K562 (cell line): ENCODE results near the gene TRPC4AP. TPM values are rescaled to one million over a fixed set of nuclear protein-coding genes. Genes with fewer than 3 reads are reported as not detected.

Experiments
- ATAC-seq: fragments of 200-7000 bp; cut with Tn5 transposase; 3 replicates; pipeline ENCODE4 v1.9.1; 2020; ENCODE audit warnings: moderate library complexity
- BruUV-seq: library from RNA; stranded (reverse); fragments of 400-500 nt; replicated peaks from 2 replicates; lab custom pipeline; 2021; lab: Mats Ljungman, UMichigan
- CTCF ChIA-PET: fragments of 300-600 bp; formaldehyde crosslinking; extraction: SDS; loops from one replicate; lab custom pipeline; 2021; ENCODE audit warnings: low intra/inter-chr PET ratio; lab: Yijun Ruan, JAX
- POLR2A ChIA-PET: fragments of 300-600, 350-650 bp; sonication (Branson Sonifier 250); formaldehyde crosslinking; extraction: SDS; loops from one replicate; lab custom pipeline; 2021; ENCODE audit warnings: antibody characterized with exemption, inconsistent platforms; lab: Yijun Ruan, JAX
- DNase-seq, 4 experiments: peaks; one replicate each; pipeline versions ENCODE4 v3.0.0 to v3.0.0-alpha.2; 2011 to 2018; ENCODE audit warnings: low spot score in 3 of 4, mixed read lengths in 3 of 4; ENCODE audit errors: extremely low read depth in 1 of 4
- FAIRE-seq: peaks from 2 replicates; lab custom pipeline; 2011; peaks lifted over from hg19 to GRCh38; lab: Jason Lieb, UNC
- H2AFZ ChIP-seq: 2 replicates; pipeline ENCODE4 v1.6.0; 2011; ENCODE audit warnings: low read depth, low read length, control low read depth, inconsistent platforms
- H3K27ac ChIP-seq: fragments of 200-600 bp; 3 replicates; pipeline ENCODE4 v1.8.0; 2011; ENCODE audit warnings: low read depth, mild to moderate bottlenecking, control low read depth, inconsistent platforms, low read length, moderate library complexity, mixed read lengths; ENCODE audit errors: extremely low read depth
- H3K27me3 ChIP-seq, 2 experiments: fragments of 300-600 bp in 1 of 2; 2 replicates in 1 of 2; 3 replicates in 1 of 2; pipeline versions ENCODE4 v1.6.0 to v1.8.0; 2011; ENCODE audit warnings: inconsistent platforms in 2 of 2, low read length in 2 of 2, mild to moderate bottlenecking in 1 of 2, mixed read lengths in 1 of 2, moderate library complexity in 1 of 2; ENCODE audit not compliant: control insufficient read depth in 2 of 2, insufficient read depth in 2 of 2
- H3K36me3 ChIP-seq: fragments of 300-600 bp; 3 replicates; pipeline ENCODE4 v1.8.0; 2011; ENCODE audit warnings: mild to moderate bottlenecking, low read length, inconsistent platforms; ENCODE audit not compliant: control insufficient read depth, insufficient read depth
- H3K4me1 ChIP-seq, 2 experiments: fragments of 200-600 bp in 1 of 2; replicated peaks in 1 of 2; 2 replicates in 1 of 2; 3 replicates in 1 of 2; pipeline versions ENCODE4 v1.5.1 to v1.8.0; 2011; ENCODE audit warnings: inconsistent platforms in 2 of 2, low read length in 2 of 2, mild to moderate bottlenecking in 1 of 2, mixed read lengths in 1 of 2, moderate library complexity in 1 of 2; ENCODE audit not compliant: control insufficient read depth in 2 of 2, insufficient read depth in 2 of 2
- H3K4me2 ChIP-seq: 2 replicates; pipeline ENCODE4 v1.6.1; 2011; ENCODE audit warnings: low read length, control low read depth, inconsistent platforms, mixed read lengths; ENCODE audit not compliant: insufficient read depth
- H3K4me3 ChIP-seq: fragments of 200-600 bp; sonication (generic), shearing (Covaris generic); 2 replicates; pipeline ENCODE4 v1.5.1; 2016; ENCODE audit warnings: control low read depth, inconsistent platforms
- H3K79me2 ChIP-seq: fragments of 200-600 bp; 3 replicates; pipeline ENCODE4 v1.8.0; 2011; ENCODE audit warnings: low read length, inconsistent platforms; ENCODE audit not compliant: control insufficient read depth, insufficient read depth
- H3K9ac ChIP-seq, 2 experiments: 2 replicates each; pipeline versions ENCODE4 v1.6.0 to v1.6.1; 2011; ENCODE audit warnings: low read depth in 2 of 2, low read length in 2 of 2, control low read depth in 1 of 2, inconsistent platforms in 1 of 2, mild to moderate bottlenecking in 1 of 2, mixed read lengths in 1 of 2; ENCODE audit not compliant: insufficient read depth in 1 of 2
- H3K9me1 ChIP-seq: one replicate; pipeline ENCODE4 v1.6.0; 2011; ENCODE audit warnings: inconsistent platforms, mild to moderate bottlenecking, low read length, moderate library complexity; ENCODE audit not compliant: control insufficient read depth, insufficient read depth
- H3K9me3 ChIP-seq: replicated peaks from 2 replicates; pipeline ENCODE4 v1.5.1; 2011; ENCODE audit warnings: low read depth, low read length, inconsistent platforms; ENCODE audit not compliant: control insufficient read depth, insufficient read depth
- H4K20me1 ChIP-seq: replicated peaks from 2 replicates; pipeline ENCODE4 v1.6.1; 2011; ENCODE audit warnings: low read length, inconsistent platforms, mixed read lengths; ENCODE audit not compliant: control insufficient read depth, insufficient read depth
- ZNF512 ChIP-seq: IDR thresholded peaks from 2 replicates; pipeline ENCODE4 v1.6.1; 2016; ENCODE audit warnings: missing genetic modification characterization, missing compliant biosample characterization
- ZSCAN29 ChIP-seq: fragments of 450-650 bp; IDR thresholded peaks from 2 replicates; pipeline ENCODE4 v1.6.1; 2017
- WGBS: fragments of 100-300 bp; shearing (Covaris generic); methylation state at CpG from one replicate; pipeline ENCODE4 v1.1.6; 2016; ENCODE audit warnings: low coverage, mixed read lengths; ENCODE audit not compliant: insufficient coverage; ENCODE audit errors: missing lambda C conversion rate; 5-methylcytosine and 5-hydroxymethylcytosine counted together
- in situ Hi-C: fragments of 300-500 bp; cut with MboI; formaldehyde crosslinking; loops from 4 replicates; pipeline ENCODE4 v1.15.0; 2018; ENCODE audit warnings: inconsistent platforms, mixed read lengths
- intact Hi-C: fragments of 100-400 bp; cut with micrococcal nuclease; formaldehyde crosslinking; loops from 2 replicates; pipeline ENCODE4 v1.14.2; 2022
- polyA plus RNA-seq, 8 experiments: library from polyadenylated mRNA; depleted of rRNA in 4 of 8; stranded (reverse) in 5 of 8; unstranded in 3 of 8; fragments of >200 nt; fragmentation: Nextera tagmentation in 2 of 8; fragmentation: Illumina TruSeq in 1 of 8; extraction: Ambion mirVana in 2 of 8; extraction: Trizol in 1 of 8; gene quantifications; 2 replicates each; pipeline versions ENCODE4 v1.2.1 to v1.2.3, GENCODE V29; 2011 to 2014; ENCODE audit warnings: inconsistent platforms in 1 of 8, missing spikeins in 1 of 8
- total RNA-seq, 7 experiments: library from RNA; depleted of rRNA in 6 of 7; stranded (reverse); fragments of >200 nt in 6 of 7; fragmentation: Illumina TruSeq in 2 of 7; extraction: Trizol in 2 of 7; gene quantifications; 2 replicates each; pipeline versions ENCODE4 v1.2.1 to v1.2.3, GENCODE V29; 2011 to 2021; ENCODE audit warnings: low replicate concordance in 1 of 7

Gene TRPC4AP
- total and polyA plus RNA-seq, 9 of the 15 experiments (the other 6 are each of a cell fraction or from before 2014, with no cell fraction given), result 2.3 to 70.3 (median 33.3) TPM

GRCh38 chr20:34983089-34983820 is 109.4 kb downstream of the TRPC4AP start:
- H3K4me2 ChIP-seq, result no peak overlapping the region
- no peak for ATAC-seq
- intact Hi-C loops, result no loop called here
- in situ Hi-C loops, result no loop called here
- H3K9me1 ChIP-seq, result no peaks in the 10 kb centered on the region
- no peak for DNase-seq
- 23% methylated on average over 5 of the region's 5 CpGs for WGBS
- no peak for FAIRE-seq
- peak overlapping the region in 1 of 2 experiments; percentile 32; a peak in 1 of 4 replicates for H3K9ac ChIP-seq
- no peak overlapping the region for H2AFZ ChIP-seq
- H3K4me1 ChIP-seq, result peaks cover 10 to 52% of the 10 kb centered on the region in 2 experiments; a peak in 4 of 5 replicates
- ChIA-PET CTCF (no interaction called here), POLR2A (interaction anchor here (0.8 kb wide), 1 partner anchor 15 kb away, joined by 4 read pairs; no protein-coding TSS in a partner anchor)
- H3K79me2 ChIP-seq, result no peaks in the 10 kb centered on the region
- no peaks in the 10 kb centered on the region for H3K9me3 ChIP-seq
- H3K36me3 ChIP-seq, result no peaks in the 10 kb centered on the region
- no peaks in the 10 kb centered on the region for H3K27me3 ChIP-seq
- no TSS peak for BruUV-seq
- no peaks in the 10 kb centered on the region for H4K20me1 ChIP-seq
- TF ChIP-seq ZSCAN29 (no peak), ZNF512 (tag) (peak; percentile 87)
- no peak overlapping the region for H3K27ac ChIP-seq
- H3K4me3 ChIP-seq, result no peak overlapping the region
